CD4-positive, alpha-beta T cell treated with Interleukin-12 subunit alpha and Interleukin-12 subunit beta, for 1 hour (primary cell): ENCODE data around the gene NINJ1.
A peak's percentile ranks its signal among the peaks of the same experiment; 100 is the strongest.

ENCODE experiments used
- DNase-seq: peaks from one replicate; pipeline ENCODE4 v3.0.0-alpha.2; 2020

NINJ1 gene

DNA sequence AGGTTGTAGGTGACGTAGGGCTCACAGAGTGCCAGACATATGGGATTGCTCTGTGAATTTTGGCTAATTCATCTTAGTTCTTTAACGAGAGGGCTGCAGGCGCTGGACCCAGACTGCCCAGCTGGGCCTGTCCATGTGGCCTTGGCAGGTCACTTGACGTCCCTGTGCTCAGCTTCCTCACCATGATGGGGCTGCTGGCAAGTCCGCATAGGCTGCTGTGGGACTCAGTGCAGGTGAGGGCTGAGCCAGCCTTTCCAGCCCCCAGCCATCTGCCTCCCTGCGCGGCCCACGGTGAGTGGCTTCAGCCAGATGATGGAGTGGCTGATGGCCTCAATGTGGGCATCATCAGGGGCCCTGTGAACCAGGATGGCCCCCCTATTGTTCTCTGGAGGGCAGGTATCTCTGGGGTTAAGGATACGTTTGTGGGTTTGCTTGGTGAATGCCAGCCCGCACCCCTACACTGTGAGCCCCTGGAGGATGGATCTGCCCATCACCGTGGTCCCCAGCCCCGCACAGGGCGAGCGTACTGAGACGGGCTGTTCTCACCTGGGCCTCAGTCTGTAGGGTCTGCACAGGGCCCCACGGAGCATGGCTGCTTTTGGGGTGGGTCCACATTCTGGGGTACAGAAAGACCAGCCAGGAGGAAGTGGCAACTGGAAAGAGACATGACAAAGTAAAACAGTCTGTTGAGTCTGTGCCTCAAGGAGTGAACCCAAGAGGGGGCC lies 34.3 kb downstream of the NINJ1 start:
- DNase-seq, result no peak

DNA sequence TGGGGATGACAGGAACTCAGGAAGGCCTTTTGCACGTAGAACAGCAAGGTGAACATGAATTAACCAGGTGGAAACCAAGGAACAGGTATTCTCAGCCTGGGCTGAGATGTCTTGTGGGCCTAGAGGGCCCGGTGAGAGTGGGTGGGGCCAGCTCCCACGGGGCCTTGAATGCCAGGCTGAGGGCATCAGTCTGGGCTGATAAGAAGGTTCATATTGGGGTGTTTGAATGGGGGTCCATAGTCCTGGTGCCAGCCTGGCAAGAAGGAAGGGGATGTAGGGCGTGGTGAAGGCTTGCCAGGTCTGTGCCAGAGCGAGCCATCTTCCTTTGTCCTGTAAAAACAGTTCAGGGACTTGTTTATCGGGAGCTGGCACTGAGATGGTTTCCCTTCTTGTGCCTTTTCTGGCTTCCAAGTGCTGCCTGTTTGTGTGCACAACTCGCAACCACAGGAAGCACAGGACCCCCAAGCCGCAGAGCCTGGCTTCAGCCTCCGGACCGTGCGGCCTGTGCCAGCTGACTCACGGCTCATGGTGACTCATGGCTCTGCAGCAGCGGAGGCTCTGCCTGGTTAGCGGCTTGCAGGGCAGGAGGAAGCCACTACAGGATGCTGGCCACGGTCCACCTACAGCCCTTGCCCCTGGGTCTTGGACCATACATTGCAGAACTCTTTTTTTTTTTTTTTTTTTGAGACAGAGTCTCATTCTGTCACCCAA lies 35.7 kb downstream of the NINJ1 start:
- peak; percentile 57 for DNase-seq

DNA sequence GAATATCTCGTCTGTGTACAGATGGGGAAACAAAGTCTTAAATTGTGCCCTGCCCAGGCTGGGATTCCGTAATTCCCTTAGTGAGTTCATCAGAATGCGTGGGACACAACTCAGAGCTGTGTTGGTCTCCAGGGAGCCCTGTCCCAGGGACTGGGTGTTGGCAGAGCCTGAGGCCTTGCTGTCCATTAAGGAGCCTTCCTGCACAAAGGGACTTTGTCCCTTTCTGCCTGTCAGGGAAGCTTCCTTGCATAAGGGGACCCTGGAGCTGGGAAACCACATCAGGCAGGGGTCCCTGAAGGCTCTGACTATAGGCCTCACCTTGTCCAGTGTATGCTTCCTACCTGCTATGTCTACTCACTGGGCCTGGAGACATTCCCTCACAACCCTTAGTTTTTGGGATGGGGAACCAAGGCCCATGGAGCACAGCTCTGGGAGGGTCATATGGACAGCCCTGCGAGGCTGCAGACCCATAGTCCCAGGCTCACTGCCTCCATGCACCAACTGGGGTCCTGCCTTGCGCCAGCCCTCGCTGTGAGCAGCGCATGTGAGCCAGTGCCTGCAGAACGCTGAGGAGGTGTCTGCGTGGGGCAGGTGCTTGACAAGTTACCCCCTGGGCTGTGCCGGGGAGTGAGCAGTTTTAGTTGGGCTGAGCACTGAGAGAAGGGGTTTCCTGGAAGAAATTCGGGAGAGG lies 36.4 kb downstream of the NINJ1 start:
- DNase-seq, result no peak

DNA sequence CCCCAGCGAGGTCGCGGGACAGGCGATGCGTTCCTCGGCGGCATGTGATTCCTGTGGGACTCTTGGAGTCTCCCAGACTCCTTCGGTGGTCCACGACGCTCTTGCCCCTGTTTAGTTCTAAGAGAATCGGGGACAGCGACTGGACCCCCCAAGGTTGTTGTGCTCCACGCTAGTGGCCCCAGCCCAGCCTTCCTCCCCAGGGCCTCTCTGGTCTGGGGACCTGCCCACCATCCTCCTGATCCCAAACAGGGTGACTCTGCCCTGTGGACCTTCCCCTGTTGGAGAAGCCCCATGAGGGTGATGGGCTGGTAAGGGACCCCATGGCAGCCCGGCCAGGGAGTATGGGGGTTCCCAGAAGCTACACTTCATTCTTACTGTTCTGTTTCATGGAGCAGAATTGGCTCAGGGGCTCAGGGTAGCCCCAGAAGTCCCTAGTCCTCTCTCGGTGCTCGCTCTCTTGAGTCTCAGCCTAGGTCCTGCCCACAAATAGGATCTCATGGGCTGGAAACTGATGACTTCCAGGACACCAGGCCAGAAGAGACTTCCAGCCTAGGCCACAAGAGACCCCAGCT lies 37.2 kb downstream of the NINJ1 start:
- DNase-seq, result no peak

DNA sequence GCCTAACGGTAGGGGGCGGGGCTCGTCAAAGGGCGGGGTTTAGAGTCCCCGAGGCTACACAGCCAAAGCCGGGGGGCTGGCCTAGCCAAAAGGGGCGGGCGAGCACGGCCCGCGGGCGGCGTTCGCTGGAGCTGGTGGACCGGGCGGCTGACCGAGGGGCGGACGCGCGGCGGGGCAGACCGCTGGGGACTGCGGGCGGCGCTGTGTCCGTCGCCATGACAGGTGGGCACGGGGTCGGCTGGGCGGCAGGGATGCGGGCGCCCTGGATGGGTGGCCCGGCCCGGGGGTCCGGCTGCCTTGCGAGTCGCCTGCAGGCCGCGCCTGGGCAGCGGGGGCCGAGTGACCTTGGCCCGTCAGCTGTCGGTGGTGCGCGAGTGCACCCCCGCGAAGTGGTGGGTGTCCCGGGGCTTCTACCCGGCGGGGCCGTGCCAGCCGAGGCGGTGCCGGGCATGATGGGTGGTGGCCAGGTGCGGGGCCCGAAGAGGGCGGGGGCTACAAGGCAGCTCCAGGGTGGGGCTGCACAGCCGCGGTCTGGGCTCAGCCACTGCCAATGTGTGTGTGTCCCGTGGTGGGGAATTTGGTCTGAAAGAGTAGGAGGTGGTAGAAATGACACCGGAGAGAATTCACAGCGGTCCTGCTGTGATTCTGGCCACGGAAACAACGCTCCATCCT lies 37.8 kb downstream of the NINJ1 start, which contains the start of gene CARD19:
Gene CARD19 (plus strand): TSS at position 87 of the 672 bp plus-strand sequence. CDS start 129 bp downstream, at position 216.
- peak; percentile 67 for DNase-seq

DNA sequence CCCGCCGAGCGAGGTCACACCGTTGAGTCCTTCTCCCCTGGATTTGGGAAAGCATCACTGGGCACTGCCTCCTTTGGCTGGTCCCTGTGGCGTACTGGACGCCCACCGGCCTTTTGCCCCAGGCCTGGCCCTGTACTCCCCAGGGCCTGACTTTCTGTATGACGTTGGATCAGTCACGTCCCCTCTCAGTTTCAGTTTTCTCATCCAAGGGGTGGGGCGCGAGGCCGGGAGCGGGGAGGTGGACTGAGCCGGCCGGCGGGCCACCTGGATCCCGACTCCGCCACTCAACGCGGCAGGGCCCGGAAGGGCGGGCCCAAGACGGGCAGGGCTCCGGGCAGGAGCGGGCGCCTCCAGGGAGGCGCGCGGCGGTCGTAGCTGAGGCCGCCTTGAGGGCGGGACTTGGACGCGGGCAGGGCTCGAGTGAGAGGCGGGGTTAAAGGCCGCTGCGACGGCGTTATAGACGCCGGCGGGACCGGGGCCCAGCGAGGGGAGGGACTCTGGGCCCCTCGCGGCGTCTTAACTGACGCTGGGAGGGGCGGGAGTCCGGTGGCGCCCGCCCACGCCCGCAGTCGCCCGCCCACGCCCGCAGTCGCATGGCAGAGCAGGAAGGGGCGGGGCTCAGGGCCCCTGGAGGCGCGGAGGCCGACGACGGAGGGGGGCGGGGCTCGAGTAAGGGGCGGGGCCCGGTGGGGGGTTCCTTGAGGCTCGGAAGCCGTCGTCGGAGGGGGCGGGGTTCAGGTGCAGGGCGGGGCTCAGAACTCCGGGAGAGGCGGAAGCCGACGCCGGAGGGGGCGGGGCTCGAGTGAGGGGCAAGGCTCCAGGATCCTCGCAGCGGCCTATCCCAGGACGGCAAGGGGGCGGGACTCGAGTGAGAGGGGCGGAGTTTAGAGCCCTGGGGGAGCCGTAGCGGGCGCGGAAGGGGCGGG lies 38.6 kb downstream of the NINJ1 start:
- DNase-seq, result peak; percentile 100

DNA sequence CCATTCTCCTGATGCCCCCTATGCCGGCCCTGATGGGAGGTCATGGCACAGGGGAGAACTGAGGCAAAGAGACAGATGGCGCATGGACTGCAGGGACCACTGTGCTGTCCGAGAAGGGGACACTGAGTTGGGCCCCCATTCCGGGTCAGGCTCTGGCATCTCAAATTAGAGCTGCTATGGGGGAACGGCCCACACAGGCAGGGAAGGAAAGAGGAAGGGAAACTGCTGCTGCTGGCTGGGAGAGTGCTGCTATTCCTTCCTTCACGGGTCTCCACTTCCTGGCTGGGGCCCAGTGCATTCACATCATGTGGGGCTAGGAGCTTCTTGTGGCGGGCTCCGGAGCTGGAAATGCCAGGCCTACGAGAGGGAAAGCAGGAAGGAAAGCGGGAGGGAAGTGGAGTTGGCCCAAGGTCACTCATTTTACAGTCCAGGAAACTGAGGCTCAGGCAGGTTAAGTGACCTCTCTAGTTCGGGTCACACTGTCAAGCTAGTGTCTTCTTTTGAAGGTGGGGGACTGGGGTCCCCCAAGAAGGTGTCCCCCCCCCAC lies 39.3 kb downstream of the NINJ1 start:
- DNase-seq, result no peak

DNA sequence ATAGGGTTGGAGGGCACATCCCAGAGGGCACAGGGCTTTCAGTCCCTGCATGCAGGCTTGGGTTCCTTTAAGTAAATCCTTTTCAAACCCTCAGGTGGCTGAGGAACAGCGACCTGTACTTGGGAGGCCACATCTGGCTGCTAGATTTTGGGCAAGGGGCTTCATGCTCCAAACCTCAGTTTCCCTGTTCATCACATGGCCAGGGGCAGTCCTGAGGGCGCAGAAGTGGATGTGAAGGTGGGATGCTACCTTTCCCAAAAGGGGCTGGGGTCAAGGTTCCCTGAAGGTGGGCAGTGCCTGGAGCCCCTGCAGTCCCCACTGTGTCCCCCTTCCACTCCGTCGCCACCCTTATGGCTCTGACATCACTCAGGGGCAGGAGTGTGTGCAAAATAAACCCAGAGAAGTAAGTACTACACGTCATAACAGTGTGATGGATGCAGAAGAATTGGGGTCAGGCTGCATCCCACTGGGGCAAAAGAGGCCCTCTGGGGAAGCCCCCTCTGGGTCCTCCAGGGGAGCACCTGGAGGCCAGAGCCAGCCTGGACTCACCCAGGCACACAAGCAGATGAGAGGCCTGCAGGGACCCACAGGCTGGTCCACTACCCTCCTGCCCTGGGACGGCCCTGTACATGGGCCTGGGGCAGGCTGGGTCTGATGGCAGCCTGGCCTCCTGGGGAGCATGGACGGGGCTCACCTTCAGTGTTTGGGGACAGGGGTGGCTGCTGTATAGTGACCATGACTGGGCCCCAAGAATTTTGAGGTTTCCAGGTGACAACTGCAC lies 40.0 kb downstream of the NINJ1 start:
- no peak for DNase-seq

DNA sequence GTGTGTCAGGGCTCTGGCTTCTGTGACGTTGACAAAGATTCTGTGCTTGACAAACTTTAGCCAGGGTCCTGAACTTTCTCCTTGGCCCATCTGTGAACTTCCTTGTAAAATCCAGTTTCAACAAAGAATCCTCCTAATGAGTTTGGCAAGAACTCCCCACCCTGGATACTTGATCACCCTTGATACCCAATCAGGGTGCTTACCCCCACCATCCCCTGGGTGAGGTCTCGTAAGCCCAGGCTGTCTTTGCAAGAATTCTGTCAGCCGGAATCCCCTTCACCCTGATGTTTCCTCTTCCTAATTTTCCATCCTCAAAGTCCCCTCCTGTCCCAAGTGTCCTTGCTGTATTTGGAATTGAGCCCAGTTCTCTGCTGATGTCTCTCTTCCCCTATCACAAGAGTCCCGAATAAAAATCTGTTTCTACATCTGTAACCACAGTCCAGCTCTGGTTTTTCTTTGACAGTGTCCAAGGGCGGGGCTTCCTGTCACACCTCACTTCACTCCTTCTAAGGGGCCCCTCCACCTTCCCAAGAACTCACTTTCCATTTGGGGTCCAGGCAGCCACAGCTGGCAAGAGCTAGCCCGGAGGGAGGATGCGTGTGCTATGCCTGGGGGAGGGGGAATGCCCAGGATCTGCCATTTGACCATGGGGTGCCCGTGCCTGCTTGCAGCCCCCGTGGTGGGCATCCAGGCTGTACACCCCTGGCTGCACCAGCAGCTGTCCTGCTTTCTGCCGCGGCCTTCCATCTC lies 40.7 kb downstream of the NINJ1 start:
- no peak for DNase-seq

DNA sequence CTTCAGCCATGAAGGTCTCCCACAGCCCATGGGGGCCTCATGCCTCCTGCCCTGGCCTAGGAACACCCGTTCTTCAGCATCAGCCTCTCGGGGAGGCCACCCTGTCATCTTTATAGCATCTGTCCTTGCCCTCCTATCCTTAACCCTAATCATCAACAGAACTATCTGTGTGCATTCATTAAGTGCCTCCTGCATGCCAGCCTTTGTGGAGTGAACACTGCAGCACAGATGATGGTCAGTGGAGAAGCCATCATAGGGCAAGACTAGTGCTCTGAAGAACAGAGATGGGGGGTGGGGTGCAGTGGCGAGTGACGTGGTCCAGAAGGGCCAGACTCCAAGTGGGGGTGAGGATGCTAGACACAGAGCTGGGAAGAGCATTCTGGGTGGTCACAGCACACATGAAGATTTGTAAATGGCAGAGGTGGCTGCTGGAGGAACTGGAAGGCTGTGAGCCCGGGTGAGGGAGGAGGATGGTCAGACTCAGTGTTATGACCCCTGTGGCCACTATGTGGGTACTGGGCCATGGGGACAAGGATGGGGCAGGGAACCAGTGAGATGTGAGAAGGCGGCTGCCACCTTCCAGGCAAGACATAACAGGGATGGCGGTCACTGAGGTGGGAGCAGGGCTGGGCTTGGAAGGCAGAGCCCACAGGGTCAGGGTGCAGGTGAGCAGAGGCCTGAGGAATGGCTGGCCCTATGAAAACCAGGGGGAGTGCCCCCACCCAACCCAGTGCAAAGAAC lies 41.6 kb downstream of the NINJ1 start:
- no peak for DNase-seq

DNA sequence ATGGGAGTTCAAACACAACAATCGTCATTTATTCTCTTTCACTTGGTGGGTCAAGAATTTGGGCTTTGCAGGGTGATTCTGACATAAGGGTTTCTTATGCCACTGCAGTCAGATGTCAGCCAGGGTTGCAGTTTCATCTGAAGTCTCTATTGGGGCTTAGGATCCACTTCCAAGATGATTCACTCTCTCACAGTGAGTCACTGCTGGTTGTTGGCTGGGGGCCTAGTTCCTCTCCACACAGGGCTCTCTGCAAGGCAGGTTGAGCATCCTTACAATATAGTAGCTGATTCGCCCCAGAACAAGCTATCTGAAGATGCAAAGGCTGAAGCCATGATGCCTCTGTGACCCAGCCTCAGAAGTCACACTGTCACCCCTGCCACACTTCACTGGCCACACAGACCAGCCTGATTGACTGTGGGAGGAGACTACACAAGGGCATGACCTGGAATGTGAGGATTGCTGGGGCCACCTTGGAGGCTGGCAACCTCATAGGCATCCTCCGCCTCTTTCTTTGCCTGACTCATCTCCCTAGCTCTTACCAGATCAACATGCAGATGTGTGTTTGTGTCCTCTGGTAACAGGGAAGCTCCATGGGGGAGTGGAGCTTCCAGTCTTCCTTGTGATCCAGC lies 42.5 kb downstream of the NINJ1 start:
- no peak for DNase-seq

DNA sequence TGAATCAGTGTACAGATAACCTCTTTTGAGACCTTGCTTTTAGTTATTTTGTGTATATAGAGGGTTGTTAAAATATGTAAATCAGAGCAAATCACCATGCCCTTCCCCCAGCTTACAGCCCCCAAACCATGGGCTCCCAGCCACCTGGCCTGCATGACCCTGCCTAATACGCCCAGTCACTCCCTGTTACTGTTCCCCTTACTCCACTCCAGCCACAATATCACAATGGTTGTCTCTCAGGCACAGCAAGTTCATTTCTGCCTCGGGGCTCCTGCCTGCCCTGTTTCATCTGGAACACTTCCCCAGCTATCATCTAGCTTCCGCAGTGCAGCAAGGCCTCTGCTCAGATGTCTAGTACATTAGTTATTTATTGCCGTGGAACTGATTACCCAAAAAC lies 43.0 kb downstream of the NINJ1 start:
- DNase-seq, result no peak

DNA sequence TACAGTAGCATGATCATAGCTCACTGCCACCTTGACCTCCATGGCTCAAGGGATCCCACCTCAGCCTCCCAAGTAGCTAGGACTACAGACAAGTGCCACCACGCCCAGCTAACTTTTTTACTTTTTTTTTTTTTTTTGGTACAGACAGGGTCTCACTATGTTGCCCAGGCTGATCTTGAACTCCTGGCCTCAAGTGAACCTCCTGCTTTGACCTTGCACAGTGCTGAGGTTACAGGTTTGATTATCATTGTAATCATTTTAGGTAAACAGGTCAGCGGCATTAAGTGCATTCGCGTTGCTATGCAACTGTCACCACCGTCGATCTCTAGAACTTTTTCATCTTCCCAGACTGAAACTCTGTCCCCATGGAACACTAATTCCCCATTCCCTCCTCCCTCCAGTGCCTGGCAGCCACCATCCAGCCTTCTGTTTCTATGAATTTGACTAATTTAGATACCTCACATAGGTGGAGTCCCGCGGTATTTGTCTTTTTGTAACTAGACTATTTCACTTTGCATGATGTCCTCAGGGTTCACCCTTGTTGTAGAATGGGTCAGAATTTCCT lies 43.9 kb downstream of the NINJ1 start:
- DNase-seq, result no peak

DNA sequence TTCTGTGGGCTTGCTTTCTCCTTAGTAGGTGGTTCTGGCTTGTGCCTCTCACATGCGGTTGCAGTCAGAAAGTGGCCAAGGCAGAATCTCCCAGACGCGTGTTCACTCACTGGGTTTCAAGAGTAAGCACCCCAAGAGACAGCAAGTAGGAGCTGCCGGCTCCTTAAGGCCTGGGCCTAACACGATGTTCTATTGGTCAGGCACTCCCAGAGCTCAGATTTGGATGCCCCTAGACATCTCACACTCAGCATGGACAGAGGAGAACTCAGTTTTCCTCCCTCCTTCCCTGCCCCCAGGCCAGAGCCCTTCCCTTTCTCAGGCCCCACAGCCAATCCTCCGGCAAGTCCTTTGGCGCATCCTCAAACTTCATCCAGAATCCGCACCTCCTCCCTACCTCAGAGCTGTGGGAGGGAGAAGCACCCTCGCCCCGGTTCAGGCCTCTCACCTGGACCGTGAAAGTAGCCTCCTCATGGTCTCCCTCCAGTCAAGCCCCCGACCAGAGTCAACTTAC lies 44.5 kb downstream of the NINJ1 start:
- DNase-seq, result no peak

DNA sequence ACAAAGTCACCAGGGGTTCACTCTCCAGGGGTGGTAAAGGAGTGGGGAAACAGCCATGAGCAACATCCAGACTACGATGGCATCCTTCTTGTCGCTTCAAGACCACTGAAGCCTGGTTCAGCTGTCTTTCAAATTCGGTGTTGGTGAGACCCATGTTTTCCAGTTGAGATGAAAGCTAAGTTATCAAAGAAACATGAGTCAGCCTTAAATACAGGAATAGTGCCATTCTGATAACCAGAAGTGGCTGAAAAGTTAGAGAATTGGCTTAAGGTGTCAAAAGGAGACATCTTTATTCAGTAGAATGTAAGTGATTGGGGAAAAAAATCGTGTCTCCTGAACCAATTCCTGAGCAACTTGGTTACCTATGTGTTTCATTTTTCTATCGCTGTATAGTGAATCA lies 45.0 kb downstream of the NINJ1 start:
- no peak for DNase-seq

DNA sequence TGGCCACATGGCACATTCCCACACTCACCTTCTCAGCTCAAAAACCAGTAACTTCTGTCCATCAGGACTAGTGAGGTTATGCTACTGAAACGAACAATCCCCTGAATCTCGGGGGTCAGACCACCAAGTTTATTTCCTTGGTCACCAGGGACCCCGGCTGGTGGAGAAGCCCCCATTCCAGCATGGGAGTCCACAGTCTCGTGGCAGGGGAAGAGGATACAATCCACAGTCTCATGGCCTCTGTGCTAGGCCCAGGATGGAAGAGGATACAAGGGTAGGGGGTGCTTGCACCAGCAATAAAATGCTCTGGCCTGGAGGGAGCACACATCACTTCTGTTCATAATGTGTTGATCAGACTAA lies 45.4 kb downstream of the NINJ1 start:
- DNase-seq, result no peak

DNA sequence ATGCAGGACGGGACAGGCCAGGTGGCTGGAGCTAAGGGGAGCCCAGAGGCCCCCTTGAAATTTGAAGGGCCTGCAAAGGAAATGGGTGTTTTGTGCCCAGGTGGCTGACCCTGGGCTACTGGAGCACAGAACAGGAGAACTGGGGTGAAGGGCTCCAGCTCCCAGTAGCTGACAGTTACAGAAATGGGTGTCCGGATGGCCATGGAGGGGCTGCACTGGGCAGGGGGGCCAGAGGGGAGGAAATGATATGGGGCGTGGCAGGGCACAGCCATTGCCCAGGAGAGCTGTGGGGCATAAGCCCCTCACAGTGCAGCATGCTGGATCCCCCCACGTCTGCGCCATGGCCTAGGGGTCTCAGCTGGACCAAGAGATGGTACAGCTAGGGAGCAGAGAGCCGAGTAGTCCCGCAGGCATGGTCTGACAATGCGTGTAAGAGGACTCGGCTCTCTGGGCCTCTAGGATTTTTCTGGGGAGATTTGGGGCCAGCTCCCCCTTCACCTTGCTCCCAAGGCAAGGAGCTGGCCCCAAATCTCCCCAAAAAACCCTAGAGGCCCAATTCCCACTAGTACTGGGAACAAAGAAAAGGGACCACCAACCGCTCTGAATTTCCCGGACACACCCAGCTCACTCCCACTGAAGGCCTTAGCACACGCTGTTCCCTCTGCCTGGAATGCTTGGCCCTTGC lies 45.9 kb downstream of the NINJ1 start:
- DNase-seq, result no peak
